Skeletal muscle tissue (tissue), 4 donors: ENCODE measurements around the gene PARP3. TPM values are rescaled to one million over a fixed set of nuclear protein-coding genes. Genes with fewer than 3 reads are reported as not detected.

ENCODE experiments used
- H3K27ac ChIP-seq: one replicate; pipeline ENCODE4 v1.7.0; 2013; ENCODE audit warnings: mild to moderate bottlenecking, low read depth, low read length, inconsistent platforms
- H3K27me3 ChIP-seq, 3 donors: one replicate each; pipeline ENCODE4 v1.7.0; 2013; ENCODE audit warnings: low read length in 3 of 3; ENCODE audit not compliant: control insufficient read depth in 3 of 3, insufficient read depth in 3 of 3
- H3K36me3 ChIP-seq, 3 donors: one replicate each; pipeline ENCODE4 v1.7.0; 2013; ENCODE audit warnings: low read length in 3 of 3; ENCODE audit not compliant: control insufficient read depth in 3 of 3, insufficient read depth in 3 of 3
- H3K4me1 ChIP-seq, 3 donors: one replicate each; pipeline ENCODE4 v1.7.0; 2013; ENCODE audit warnings: low read length in 3 of 3, mild to moderate bottlenecking in 3 of 3; ENCODE audit not compliant: control insufficient read depth in 3 of 3, insufficient read depth in 3 of 3
- H3K4me3 ChIP-seq, 3 donors: one replicate each; pipeline ENCODE4 v1.7.0; 2013; ENCODE audit warnings: low read length in 3 of 3
- H3K9ac ChIP-seq, 3 donors: one replicate each; pipeline ENCODE4 v1.7.0; 2013; ENCODE audit warnings: low read length in 3 of 3, mild to moderate bottlenecking in 3 of 3, moderate library complexity in 2 of 3, low read depth in 1 of 3
- H3K9me3 ChIP-seq, 3 donors: one replicate each; pipeline ENCODE4 v1.7.0; 2013; ENCODE audit warnings: low read length in 3 of 3; ENCODE audit not compliant: control insufficient read depth in 3 of 3
- total RNA-seq: library from RNA; depleted of rRNA; stranded (reverse); fragments of >200 nt; gene quantifications from one replicate; pipeline ENCODE4 v1.2.3, GENCODE V29; 2014
- donor health status: Osteomylitis.

PARP3 gene
- total RNA-seq, 1 donor from 2014 or later: 6.3 TPM

GRCh38 chr3:51974277-51974962, 32.3 kb downstream of the PARP3 start:
- Histone ChIP-seq H3K4me1 (peaks cover 36 to 45% (median 39%) of the 10 kb centered on the region in 3 donors), H3K9me3 (no peaks in the 10 kb centered on the region), H3K27me3 (no peaks in the 10 kb centered on the region), H3K27ac (peak overlapping the region; percentile 98), H3K9ac (peak overlapping the region; percentile 92 to 100 (median 98)), H3K36me3 (peaks cover 0 to 3% (median 0%) of the 10 kb centered on the region in 3 donors), H3K4me3 (peak overlapping the region; percentile 76 to 97 (median 95))

GRCh38 chr3:51974963-51975851, 33.0 kb downstream of the PARP3 start, which contains the start of gene ABHD14A:
TSS of gene ABHD14A (plus strand) at chr3:51975064. CDS start at chr3:51975136, 72 bp downstream.
- no peaks in the 10 kb centered on the region for H3K9me3 ChIP-seq
- H3K9ac ChIP-seq: peak within 1 kb of the TSS; percentile 92 to 100 (median 98)
- H3K27ac ChIP-seq: peak within 1 kb of the TSS; percentile 98
- no peaks in the 10 kb centered on the region for H3K27me3 ChIP-seq
- H3K4me1 ChIP-seq: peaks cover 29 to 37% (median 32%) of the 10 kb centered on the region in 3 donors
- H3K36me3 ChIP-seq: peaks cover 0 to 2% (median 1%) of the 10 kb centered on the region in 3 donors
- H3K4me3 ChIP-seq: peak within 1 kb of the TSS; percentile 76 to 97 (median 95)

- Histone ChIP-seq H3K4me1 (peaks cover 21 to 35% (median 24%) of the 10 kb centered on the region in 3 donors), H3K36me3 (peaks cover 3 to 9% (median 5%) of the 10 kb centered on the region in 3 donors), H3K9ac (peak overlapping the region in 2 of 3 donors; percentile 92 to 100), H3K27me3 (no peaks in the 10 kb centered on the region), H3K27ac (no peak overlapping the region), H3K4me3 (peak overlapping the region; percentile 76 to 97 (median 95)), H3K9me3 (no peaks in the 10 kb centered on the region)
Observed at GRCh38 chr3:51975852-51976549, 33.8 kb downstream of the PARP3 start.

- Histone ChIP-seq H3K4me1 (peaks cover 27 to 39% (median 29%) of the 10 kb centered on the region in 3 donors), H3K9ac (no peak overlapping the region), H3K27me3 (no peaks in the 10 kb centered on the region), H3K4me3 (no peak overlapping the region), H3K9me3 (no peaks in the 10 kb centered on the region), H3K27ac (no peak overlapping the region), H3K36me3 (peaks cover 3 to 9% (median 8%) of the 10 kb centered on the region in 3 donors)
Observed at GRCh38 chr3:51977446-51978142, 35.4 kb downstream of the PARP3 start.

GRCh38 chr3:51978143-51978502, 36.0 kb downstream of the PARP3 start:
- H3K4me1 ChIP-seq: peaks cover 31 to 44% (median 33%) of the 10 kb centered on the region in 3 donors
- H3K27me3 ChIP-seq: no peaks in the 10 kb centered on the region

GRCh38 chr3:51980253-51980652, 38.1 kb downstream of the PARP3 start:
- H3K4me3 ChIP-seq: no peak overlapping the region
- peaks cover 24 to 38% (median 30%) of the 10 kb centered on the region in 3 donors for H3K4me1 ChIP-seq
- H3K9me3 ChIP-seq: no peaks in the 10 kb centered on the region
- H3K27ac ChIP-seq: no peak overlapping the region
- H3K9ac ChIP-seq: no peak overlapping the region
- no peaks in the 10 kb centered on the region for H3K27me3 ChIP-seq
- peaks cover 3 to 9% (median 8%) of the 10 kb centered on the region in 3 donors for H3K36me3 ChIP-seq

More at GRCh38 chr3:51978143-51978502, 36.0 kb downstream of the PARP3 start:
- H3K27ac ChIP-seq: no peak overlapping the region
- no peak overlapping the region for H3K9ac ChIP-seq
- peaks cover 3 to 9% (median 8%) of the 10 kb centered on the region in 3 donors for H3K36me3 ChIP-seq
- H3K4me3 ChIP-seq: no peak overlapping the region
- no peaks in the 10 kb centered on the region for H3K9me3 ChIP-seq

- Histone ChIP-seq H3K9ac (peak overlapping the region; percentile 87 to 93 (median 93)), H3K27ac (peak overlapping the region; percentile 95), H3K27me3 (no peaks in the 10 kb centered on the region)
Observed at GRCh38 chr3:51982352-51982837, 40.2 kb downstream of the PARP3 start.

GRCh38 chr3:51982838-51983577, 40.8 kb downstream of the PARP3 start, which contains the start of gene ACY1:
TSS of gene ACY1 (plus strand) at chr3:51983535. CDS start at chr3:51984065, 530 bp downstream.
- Histone ChIP-seq H3K9ac (peak within 1 kb of the TSS; percentile 87 to 93 (median 93)), H3K4me1 (peaks cover 17 to 30% (median 23%) of the 10 kb centered on the region in 3 donors), H3K4me3 (peak within 1 kb of the TSS; percentile 77 to 92 (median 87)), H3K36me3 (peaks cover 3 to 9% (median 8%) of the 10 kb centered on the region in 3 donors), H3K9me3 (no peaks in the 10 kb centered on the region), H3K27ac (peak within 1 kb of the TSS; percentile 95), H3K27me3 (no peaks in the 10 kb centered on the region)

More at GRCh38 chr3:51982352-51982837, 40.2 kb downstream of the PARP3 start:
- Histone ChIP-seq H3K4me1 (peaks cover 17 to 30% (median 23%) of the 10 kb centered on the region in 3 donors), H3K36me3 (peaks cover 3 to 9% (median 8%) of the 10 kb centered on the region in 3 donors), H3K4me3 (peak overlapping the region; percentile 77 to 92 (median 87)), H3K9me3 (no peaks in the 10 kb centered on the region)
